Spleen (tissue), 7 donors: ENCODE data around the gene FHIT.

Experiments
- CTCF ChIP-seq, 11 experiments: fragments of 200-600 bp in 7 of 11; fragments of 450-650 bp in 4 of 11; sonication (generic) in 4 of 11; IDR thresholded peaks in 8 of 11; conservative IDR thresholded peaks in 3 of 11; 1 replicate in 7 of 11; 2 replicates in 4 of 11; pipeline versions ENCODE4 v1.4.0 to v1.8.0; 2016 to 2021; ENCODE audit warnings: antibody characterized with exemption in 11 of 11, inconsistent platforms in 4 of 11, mild to moderate bottlenecking in 1 of 11
- POLR2AphosphoS5 ChIP-seq, 3 donors: sonication (generic); formaldehyde crosslinking; IDR thresholded peaks; one replicate each; pipeline ENCODE4 v1.5.1; 2017; ENCODE audit warnings: antibody characterized with exemption in 3 of 3
- donor health status: DM: no; HTN: no; CAD: no; lungs with moderate emphysema.
- donor health status: DM: no; HTN: no; CAD: no.
- donor health status: DM: no; HTN: no; CAD: no.

GRCh38 chr3:61184956-61185355, 66.3 kb downstream of the FHIT start:
- TF ChIP-seq CTCF (IDR thresholded peaks at IDR 0.05 in 8 of 11, conservative IDR thresholded peaks at IDR 0.05 in 3 of 11) (no peak), POLR2AphosphoS5 (IDR thresholded peaks at IDR 0.05) (no peak)
